Suprapubic skin (tissue), 3 donors: ENCODE data around the gene NBAS.

Source experiments
- CTCF ChIP-seq, 2 donors: fragments of 200-600 bp in 1 of 2; fragments of 450-650 bp in 1 of 2; sonication (generic) in 1 of 2; IDR thresholded peaks; one replicate each; pipeline ENCODE4 v1.5.1; 2016 to 2019; ENCODE audit warnings: antibody characterized with exemption in 2 of 2, mild to moderate bottlenecking in 1 of 2, moderate library complexity in 1 of 2
- POLR2A ChIP-seq, 2 donors: fragments of 450-650 bp; IDR thresholded peaks; one replicate each; pipeline ENCODE4 v1.6.1; 2017; ENCODE audit warnings: antibody characterized with exemption in 2 of 2, mild to moderate bottlenecking in 2 of 2, moderate library complexity in 2 of 2

- TF ChIP-seq POLR2A (IDR thresholded peaks at IDR 0.05) (no peak), CTCF (IDR thresholded peaks at IDR 0.05) (no peak)
Observed at GRCh38 chr2:15436195-15436594, 124.9 kb downstream of the NBAS start.
